LNCAP (cell line): ENCODE results near the gene OSBPL8.

Experiments used
- TF ChIP-seq, protein P1 (sequence below): fragments of 450-650 bp; IDR thresholded peaks from 2 replicates; pipeline ENCODE4 v1.5.1; 2017; ENCODE audit warnings: mild to moderate bottlenecking

OSBPL8 gene

DNA sequence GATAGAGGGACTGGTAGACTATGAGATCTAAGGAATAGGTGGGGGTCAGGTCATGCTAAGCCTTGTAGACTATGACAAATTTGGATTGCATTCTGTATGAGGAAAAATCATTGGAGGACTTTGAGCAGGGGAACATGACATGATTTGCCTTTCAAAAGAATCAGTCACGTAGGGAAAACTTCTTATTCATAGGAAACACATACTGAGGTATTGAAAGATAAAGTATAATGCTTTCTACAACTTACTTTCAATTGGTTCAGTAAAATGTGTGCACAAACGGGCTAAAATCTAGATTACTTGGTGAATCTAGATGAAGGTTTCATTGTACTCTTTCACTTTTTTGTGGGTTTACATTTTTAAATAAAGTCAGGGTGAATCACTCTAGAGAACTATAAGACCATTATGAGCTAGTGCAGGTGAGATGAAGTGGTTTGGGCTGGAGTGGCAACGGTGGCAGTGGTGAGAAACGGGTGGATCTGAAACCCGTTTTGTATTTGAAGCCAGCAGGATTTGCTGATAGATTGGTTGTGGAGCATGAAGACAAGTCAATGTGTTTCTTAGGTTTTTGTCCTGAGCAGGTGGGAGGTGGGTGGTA lies 218.0 kb downstream of the OSBPL8 start:
- TF ChIP-seq, protein P1, sequence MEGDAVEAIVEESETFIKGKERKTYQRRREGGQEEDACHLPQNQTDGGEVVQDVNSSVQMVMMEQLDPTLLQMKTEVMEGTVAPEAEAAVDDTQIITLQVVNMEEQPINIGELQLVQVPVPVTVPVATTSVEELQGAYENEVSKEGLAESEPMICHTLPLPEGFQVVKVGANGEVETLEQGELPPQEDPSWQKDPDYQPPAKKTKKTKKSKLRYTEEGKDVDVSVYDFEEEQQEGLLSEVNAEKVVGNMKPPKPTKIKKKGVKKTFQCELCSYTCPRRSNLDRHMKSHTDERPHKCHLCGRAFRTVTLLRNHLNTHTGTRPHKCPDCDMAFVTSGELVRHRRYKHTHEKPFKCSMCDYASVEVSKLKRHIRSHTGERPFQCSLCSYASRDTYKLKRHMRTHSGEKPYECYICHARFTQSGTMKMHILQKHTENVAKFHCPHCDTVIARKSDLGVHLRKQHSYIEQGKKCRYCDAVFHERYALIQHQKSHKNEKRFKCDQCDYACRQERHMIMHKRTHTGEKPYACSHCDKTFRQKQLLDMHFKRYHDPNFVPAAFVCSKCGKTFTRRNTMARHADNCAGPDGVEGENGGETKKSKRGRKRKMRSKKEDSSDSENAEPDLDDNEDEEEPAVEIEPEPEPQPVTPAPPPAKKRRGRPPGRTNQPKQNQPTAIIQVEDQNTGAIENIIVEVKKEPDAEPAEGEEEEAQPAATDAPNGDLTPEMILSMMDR, result no peak

DNA sequence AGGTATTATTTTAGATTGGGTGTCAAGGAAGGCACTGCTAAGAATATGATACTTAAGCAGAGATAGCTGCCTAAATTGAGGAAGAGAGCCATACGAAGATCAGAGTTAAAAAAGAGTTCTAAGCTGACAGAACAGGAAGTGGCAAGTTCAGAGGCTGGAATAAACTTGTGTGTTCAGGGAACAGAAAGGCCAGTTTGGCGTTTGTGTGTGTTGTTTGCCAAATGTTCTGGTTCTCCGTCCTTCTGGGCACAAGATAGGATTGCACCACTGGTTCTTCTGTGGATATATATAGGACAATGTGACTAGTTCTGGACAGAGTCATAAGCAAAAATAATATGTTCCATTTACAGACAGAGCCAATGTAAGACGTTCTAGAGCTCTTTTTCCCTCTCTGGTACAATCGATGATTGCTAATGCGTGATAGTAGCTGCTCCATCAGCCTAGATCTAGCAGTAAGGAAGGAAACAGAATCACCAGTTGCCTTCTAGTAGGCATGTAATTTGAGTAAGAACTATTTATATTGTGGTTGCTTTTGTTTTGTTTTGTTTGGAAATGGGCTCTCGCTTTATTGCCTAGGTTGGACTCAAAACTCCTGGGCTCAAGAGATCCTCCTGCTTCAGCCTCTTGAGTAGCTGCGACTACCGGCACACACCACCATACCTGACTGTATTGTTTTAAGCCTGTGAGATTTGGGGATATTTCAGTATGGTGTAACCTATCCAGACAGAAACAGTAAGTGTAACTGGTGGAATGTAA lies 218.7 kb downstream of the OSBPL8 start:
- TF ChIP-seq, protein P1, result no peak

DNA sequence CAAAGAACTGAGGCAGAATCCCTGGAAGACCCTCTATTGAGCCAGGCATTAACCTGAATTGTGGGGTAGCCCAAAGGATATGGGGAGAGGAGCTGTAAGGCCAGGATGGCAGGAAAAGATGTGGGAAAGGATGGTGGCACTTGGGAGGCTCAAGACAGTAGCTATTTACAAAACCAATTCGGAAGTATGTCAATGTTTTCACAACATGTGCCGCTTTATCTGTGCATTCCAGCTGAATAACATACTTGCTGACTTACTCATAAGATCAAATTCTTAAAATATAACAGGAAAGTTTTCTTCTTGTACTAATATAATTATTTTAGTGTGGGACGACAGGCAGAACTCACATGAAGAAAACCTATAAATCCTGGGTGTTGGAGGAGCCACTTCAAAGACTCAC lies 222.0 kb downstream of the OSBPL8 start:
- TF ChIP-seq, protein P1, result no peak

DNA sequence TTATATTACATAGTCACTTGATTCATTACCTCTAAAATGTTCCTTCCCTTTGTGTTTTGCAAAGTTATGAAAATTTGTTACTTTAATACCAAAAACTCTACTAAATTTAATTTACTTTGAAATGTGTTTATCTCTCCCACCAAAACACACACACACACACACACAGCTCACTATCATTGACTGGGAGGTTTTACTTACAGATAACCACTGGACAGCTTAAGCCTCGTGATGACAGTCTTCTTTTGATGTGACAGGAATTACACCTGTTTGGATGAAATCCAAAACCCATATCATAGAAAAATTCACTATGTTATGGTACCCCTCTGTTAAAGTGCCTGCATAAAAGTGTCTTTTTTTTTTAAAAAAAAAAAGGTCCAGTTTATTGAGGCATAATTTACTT lies 227.0 kb downstream of the OSBPL8 start:
- TF ChIP-seq, protein P1, result no peak

DNA sequence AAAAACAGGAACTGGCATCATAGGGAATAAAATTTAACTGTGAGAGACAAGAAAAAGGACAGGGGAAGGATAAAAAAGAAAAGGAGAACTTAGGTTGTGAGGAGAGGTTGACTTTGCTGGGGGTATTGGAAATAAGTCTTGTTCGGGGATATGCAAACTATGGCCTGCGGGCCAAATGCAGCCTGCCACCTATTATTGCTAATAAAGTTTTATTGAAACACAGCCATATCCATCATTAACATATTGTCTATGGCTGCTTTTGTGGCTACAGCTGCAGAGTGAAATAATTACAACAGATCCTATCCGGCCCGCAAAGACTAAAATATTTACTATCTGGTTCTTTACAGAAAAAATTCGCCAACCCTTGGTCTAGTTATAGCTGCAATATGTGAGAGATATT lies 230.0 kb downstream of the OSBPL8 start:
- TF ChIP-seq, protein P1, result no peak

DNA sequence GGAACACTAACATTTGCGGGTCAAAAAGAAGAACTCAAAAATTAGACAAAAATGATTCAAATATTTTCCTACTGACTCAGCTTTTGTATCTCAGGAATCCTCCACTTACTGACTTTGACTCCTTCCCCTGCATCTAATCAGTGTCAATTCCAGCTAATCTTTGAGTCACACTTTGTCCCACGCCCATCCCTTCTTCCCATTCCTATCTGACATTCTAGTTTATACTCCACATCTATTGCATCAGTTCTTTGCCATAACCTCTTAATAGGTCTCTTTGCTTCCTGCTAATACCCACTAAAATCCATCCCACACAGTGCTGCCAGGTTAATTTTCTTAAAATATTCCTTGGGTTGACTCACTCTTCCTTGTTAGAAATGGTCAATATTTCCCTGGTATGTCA lies 230.4 kb downstream of the OSBPL8 start:
- TF ChIP-seq, protein P1, result no peak

DNA sequence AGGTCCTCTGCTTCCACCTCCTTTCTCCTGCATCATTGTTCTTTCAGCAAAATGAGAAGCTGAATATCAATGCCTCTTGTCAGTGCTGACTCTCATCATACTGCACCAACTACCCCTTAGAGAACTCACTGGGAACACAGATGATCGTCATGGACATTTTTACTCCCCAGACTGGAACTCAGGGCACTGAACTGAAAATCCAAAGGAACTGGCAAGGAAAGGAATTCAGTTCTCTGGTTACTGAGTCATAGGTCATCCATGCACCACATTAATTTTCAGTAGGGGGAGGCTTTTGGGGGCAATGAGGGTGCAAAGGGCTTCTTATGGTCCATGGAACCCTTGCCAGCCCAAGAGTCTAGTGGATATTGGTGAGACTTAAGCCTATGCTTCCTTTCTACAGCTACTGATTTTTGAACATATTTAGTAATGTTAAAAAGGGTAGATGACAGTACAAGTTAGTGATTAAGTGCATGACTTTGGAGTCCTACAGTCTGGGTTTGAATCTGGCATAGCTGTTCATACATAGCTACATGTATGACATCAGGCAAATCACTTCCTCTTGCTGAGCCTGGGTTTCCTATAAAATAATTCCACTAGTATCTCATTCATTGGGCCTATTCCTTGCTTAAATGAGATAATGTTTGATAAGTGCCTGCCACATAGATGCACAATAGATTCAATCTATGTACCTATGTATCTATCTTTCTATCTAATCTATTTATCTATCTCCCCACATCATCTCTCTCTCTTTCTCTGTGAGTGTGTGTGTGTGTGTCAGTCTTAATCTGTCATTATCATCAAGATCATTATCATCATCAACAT lies 240.6 kb downstream of the OSBPL8 start:
- TF ChIP-seq, protein P1, result no peak
